Activated naive CD4-positive, alpha-beta T cell (primary cell): ENCODE data around the gene NPPA.

Experiments used
- DNase-seq, 4 experiments: peaks; one replicate each; lab custom pipeline; 2025; lab: John Stamatoyannopoulos, UW

The NPPA gene

GRCh38 chr1:11874258-11874562 is 26.6 kb upstream of the NPPA start:
- DNase-seq: no peak

DNA sequence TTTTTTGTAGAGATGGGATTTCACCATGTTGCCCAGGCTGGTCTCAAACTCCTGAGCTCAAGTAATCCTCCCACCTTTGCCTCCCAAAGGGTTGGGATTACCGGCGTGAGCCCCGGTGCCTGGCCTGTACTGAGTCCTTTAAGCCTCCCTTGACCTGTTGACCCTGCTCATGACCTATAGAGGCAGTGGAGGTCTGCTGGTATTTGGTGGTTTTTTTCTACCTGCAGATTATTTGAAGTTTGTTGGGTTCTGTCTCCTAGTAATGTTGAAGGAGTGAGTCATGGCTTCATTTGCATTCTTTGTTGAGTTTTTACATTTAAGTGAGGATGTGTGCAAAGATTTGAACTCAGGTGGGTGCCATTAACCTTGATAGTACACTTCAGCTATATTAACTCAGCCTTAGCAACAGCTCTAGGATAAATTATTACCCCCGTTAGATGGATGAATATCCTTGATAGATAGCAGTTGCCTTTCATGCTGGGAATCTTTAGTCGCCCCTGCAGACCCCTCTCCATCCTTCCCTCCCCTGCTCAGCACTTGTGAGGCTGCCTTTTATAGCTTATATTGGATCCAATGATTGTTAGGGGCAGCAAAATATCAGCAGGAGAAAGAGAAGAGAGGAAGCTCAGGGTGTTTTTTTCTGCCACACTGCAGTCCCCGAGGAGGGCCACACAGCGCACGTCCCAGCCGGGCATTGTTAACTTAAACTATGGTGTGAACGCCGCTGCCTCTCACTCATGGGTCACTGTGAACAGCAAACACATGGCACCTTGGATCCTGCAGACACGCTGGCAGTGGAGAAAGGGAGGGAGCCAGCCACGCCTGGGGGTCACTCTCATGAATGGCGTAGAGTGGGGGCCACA is 26.0 kb upstream of the NPPA start:
- no peak for DNase-seq

DNA sequence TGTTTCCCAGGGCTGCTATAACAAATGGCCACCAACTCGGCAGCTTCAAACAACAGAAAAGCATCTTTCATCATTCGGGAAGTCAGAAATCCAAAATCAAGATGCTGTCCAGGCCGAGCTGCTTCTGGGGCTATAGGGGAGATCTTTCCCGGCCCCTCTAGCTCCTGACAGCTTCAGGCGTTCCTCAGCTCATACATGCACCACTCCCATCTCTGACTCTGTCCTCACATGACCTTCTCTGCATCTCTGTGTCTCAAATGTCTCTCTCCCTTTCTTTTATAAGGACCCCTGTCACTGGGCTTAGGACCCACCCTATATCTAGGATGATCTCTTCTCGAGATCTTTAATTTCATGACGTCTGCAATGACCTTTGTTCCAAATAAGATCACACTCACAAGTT is 25.0 kb upstream of the NPPA start:
- no peak for DNase-seq

DNA sequence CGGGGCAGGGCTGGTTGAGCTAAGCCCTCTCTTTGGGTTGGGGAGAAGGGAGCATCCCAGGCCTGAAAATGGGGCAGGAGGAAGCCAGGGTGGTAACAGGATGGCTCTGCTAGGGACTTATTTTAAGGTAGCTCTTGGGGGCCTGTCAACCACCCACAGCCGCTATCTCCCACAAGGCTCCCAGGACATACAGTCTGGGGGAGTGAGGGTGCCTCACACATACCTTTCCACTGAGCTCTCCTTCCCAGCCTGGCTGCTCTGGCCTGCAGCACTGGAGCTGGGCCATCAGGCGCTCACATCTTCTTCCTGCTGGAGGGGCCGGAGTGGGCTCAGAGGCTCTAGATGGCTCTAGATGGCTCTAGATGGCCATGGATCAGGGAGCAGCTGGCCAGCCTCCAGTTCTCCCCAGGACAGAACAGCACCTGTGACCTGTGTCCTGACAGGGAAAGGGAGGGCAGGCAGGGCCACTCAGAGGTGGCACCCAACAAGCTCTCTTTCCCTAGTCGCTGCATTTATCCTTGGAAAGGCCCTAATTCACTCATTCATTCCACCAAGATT is 22.1 kb upstream of the NPPA start:
- no peak for DNase-seq

GRCh38 chr1:11869104-11869503 is 21.5 kb upstream of the NPPA start:
- no peak for DNase-seq

GRCh38 chr1:11868331-11868980 is 20.9 kb upstream of the NPPA start:
- DNase-seq: no peak

GRCh38 chr1:11862890-11863289 is 15.3 kb upstream of the NPPA start:
- DNase-seq: no peak

GRCh38 chr1:11860587-11860986 is 13.0 kb upstream of the NPPA start:
- no peak for DNase-seq

DNA sequence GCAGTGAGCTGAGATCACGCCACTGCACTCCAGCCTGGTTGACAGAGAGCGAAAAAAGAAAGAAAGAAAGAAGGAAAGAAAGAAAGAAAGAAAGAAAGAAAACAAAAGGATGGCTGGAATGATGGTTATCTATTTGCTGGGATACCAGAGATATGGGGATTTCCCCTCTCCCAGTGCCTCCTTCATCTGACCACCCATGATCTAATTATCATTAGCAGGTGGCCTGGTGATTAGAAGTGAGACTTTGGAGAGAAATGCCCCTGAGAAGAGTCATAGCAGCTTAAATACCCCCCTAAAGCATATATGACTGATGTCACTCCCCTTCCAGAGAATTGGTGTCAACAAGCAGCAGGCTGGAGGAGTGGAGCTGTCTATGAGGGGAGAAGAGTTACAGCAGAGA is 12.5 kb upstream of the NPPA start:
- no peak for DNase-seq

GRCh38 chr1:11858968-11859871 is 11.6 kb upstream of the NPPA start:
- peak; percentile 13 to 64 (median 43) for DNase-seq

DNA sequence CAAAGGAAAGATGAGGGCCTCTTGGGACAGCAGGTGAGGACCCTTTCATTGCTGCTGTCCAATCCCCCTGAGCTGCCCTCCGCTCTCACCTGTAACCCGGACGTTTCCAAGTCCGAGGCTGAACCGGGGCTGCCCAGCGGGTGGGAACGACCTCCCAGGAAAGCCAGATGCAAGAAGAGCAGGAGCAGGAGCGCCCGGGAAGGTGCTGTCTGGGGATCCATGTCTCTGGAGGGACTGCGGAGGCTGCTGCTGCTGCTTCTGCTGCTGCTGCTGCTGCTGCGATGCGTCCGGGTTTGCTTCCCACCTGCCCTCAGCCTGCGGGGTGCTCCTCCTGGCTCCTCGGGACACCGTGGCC is 11.0 kb upstream of the NPPA start, which contains the start of gene NPPB:
TSS of gene NPPB (minus strand) at position 333 of the 355 bp plus-strand sequence. CDS start at position 221, 112 bp downstream.
- DNase-seq: no peak

DNA sequence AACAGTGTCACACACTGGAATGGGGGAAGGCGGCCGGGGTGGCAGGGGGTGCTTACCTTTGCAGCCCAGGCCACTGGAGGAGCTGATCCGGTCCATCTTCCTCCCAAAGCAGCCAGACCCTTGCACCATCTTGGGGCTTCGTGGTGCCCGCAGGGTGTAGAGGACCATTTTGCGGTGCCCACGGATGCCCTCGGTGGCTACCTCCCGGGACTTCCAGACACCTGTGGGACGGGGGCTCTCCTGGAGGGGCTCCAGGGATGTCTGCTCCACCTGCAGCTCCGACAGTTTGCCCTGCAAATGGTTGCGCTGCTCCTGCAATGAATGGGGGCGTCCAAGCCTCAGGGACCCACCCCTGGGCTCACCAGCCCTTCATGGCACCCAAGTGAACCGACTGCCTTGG is 10.6 kb upstream of the NPPA start:
- DNase-seq: no peak

DNA sequence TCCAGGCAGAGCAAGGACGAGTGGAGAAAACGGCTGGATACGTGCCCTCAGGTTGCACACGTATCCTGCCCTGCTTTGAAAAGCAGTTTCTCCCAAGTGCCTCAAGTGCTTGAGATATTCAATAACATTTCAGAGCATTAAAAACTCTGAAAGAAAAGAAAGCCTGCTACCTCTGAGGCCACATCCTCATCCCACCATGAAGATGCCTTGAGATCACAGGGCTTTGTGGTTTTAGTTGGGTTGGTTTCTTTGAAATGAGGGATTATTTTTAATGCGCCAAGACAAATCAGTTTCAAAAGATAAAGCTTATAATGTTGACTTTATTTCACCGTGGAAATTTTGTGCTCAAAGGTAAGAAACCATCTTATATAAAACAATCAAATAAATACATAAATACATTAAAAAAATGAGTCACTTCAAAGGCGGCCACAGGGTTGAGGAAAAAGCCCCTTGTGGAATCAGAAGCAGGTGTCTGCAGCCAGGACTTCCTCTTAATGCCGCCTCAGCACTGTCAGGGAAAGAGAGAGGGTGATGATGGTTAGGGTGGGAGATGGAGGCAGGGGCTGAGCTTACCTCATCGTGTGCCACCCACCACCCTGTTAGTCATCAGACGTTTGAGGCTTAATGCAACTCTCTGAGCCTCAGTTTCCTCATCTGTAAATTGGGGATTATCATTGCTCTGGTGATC is 9.7 kb upstream of the NPPA start:
- no peak for DNase-seq

GRCh38 chr1:11856698-11857097 is 9.1 kb upstream of the NPPA start:
- DNase-seq: no peak

GRCh38 chr1:11855430-11855829 is 7.8 kb upstream of the NPPA start:
- no peak for DNase-seq

DNA sequence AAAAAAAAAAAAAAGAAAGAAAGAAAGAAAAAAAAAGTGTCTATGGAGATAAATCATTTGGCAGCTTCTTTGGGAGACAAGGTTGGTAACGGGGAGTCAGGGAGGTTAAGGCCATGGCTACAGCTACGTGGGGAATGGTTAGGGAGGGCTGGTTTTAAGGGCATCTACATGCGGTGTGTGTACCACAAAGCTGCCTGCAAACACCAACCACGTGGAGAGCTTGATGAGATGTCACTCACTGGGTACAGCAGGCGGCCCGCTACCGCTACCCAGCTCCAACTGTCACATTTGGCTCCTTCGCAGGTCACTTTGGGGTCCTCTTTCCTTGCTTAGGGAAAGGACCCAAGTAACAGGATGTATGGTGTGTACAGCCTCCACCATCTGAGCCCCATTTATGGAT is 6.9 kb upstream of the NPPA start:
- DNase-seq: no peak

DNA sequence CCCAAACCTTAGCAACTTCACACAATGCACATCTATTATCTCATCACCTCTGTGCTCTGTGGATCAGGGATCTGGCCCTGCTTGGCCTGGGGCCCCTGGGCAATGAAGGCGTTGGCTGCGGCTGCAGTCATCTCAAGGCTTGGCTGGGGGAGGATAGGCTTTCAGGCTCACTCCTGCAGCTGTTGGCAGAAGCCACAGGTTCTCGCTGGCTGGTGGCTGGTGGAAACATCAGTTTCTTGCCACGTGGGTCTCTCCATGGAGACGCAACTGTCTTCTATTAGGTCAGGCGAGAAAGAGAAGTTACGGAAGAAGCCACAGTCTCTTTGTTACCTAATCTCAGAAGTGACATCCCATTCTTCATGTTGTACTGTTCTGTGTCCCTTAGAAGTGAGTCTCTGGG is 3.6 kb upstream of the NPPA start:
- no peak for DNase-seq

- DNase-seq: no peak
Measured at GRCh38 chr1:11850156-11850555, 2.6 kb upstream of the NPPA start.

GRCh38 chr1:11848373-11848700 is 754 bp upstream of the NPPA start:
- DNase-seq: no peak

DNA sequence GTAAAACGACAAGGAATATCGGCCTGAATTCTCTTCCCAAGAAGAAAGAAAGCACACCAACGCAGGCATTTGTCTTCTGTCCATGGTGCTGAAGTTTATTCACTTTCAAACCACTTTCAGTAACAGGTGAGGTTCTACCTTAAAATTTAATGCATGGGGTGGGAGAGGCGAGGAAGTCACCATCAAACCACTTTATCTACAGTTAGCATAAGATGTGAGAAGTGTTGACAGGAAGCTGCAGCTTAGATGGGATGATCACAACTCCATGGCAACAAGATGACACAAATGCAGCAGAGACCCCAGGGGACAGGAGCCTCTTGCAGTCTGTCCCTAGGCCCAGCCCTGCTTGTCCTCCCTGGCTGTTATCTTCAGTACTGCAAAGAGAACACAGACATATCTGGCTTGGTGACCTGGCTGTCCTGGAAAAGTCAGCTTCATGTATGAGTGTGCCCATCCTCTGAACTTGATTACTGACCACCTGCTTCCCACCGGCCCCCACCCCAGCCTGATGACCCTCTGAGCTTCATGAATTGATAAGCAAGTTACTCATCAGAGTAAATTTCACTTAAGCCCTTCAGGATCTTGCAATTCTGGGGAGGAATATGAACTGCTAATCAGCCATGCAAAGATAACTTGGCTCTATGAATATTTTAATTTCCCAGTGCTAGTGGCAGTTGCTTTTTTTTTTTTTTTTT is 1.8 kb downstream of the NPPA start:
- DNase-seq: no peak
